Measurements from ENCODE around the gene KIF13A. TPM values are rescaled to one million over a fixed set of nuclear protein-coding genes. Genes with fewer than 3 reads are reported as not detected.
A peak's percentile ranks its signal among the peaks of the same experiment; 100 is the strongest.
"Not testable (repeated sequence)": the region's sequence is repeated elsewhere in the genome, so short reads cannot be mapped to it uniquely, and the experiment has no call there.

KIF13A gene
- total RNA-seq, 1 donor from 2014 or later, result 34.4 TPM

- H3K9me3 Mint-ChIP-seq, result peaks cover 24% of the 10 kb centered on the region
- no peaks in the 10 kb centered on the region for H3K4me1 Mint-ChIP-seq
- H3K27ac Mint-ChIP-seq (ENCODE audit: unreplicated experiment), result no peak overlapping the region
- TF ChIP-seq CTCF (conservative IDR thresholded peaks at IDR 0.05), result no peak
- H3K36me3 Mint-ChIP-seq (ENCODE audit: low read depth), result peaks cover 50% of the 10 kb centered on the region
- H3K4me3 Mint-ChIP-seq, result no peak overlapping the region
- DNase-seq (ENCODE audit: low read depth, low spot score), result no peak
- no peaks in the 10 kb centered on the region for H3K27me3 Mint-ChIP-seq (ENCODE audit: low read depth)
Measured at GRCh38 chr6:17892097-17892686, 95.2 kb downstream of the KIF13A start.

- Mint-ChIP-seq H3K4me3 (no peak overlapping the region), H3K36me3 (ENCODE audit: low read depth) (peaks cover 34% of the 10 kb centered on the region), H3K27me3 (ENCODE audit: low read depth) (no peaks in the 10 kb centered on the region), H3K9me3 (peaks cover 14% of the 10 kb centered on the region), H3K27ac (ENCODE audit: unreplicated experiment) (no peak overlapping the region), H3K4me1 (peaks cover 6% of the 10 kb centered on the region)
- DNase-seq (ENCODE audit: low read depth, low spot score), result no peak
- TF ChIP-seq CTCF (conservative IDR thresholded peaks at IDR 0.05), result no peak
Measured at GRCh38 chr6:17890309-17890708, 97.1 kb downstream of the KIF13A start.

- H3K27me3 Mint-ChIP-seq (ENCODE audit: low read depth); H3K9me3 Mint-ChIP-seq; DNase-seq (ENCODE audit: low read depth, low spot score); H3K4me3 Mint-ChIP-seq: not testable (repeated sequence)
- Mint-ChIP-seq H3K36me3 (ENCODE audit: low read depth) (peaks cover 29% of the 10 kb centered on the region), H3K27ac (ENCODE audit: unreplicated experiment) (peak overlapping the region; percentile 57), H3K4me1 (peaks cover 11% of the 10 kb centered on the region)
Measured at GRCh38 chr6:17889777-17890176, 97.7 kb downstream of the KIF13A start.

GRCh38 chr6:17886891-17887290 lies 100.5 kb downstream of the KIF13A start:
- no peaks in the 10 kb centered on the region for H3K27me3 Mint-ChIP-seq (ENCODE audit: low read depth)
- peaks cover 5% of the 10 kb centered on the region for H3K36me3 Mint-ChIP-seq (ENCODE audit: low read depth)
- no peak for TF ChIP-seq CTCF (conservative IDR thresholded peaks at IDR 0.05)
- H3K4me1 Mint-ChIP-seq, result peaks cover 14% of the 10 kb centered on the region
- no peak overlapping the region for H3K27ac Mint-ChIP-seq (ENCODE audit: unreplicated experiment)
- no peak for DNase-seq (ENCODE audit: low read depth, low spot score)
- H3K4me3 Mint-ChIP-seq, result no peak overlapping the region
- H3K9me3 Mint-ChIP-seq, result peaks cover 2% of the 10 kb centered on the region

- no peaks in the 10 kb centered on the region for H3K9me3 Mint-ChIP-seq
- H3K4me1 Mint-ChIP-seq, result peaks cover 14% of the 10 kb centered on the region
- no peak overlapping the region for H3K4me3 Mint-ChIP-seq
- peaks cover 3% of the 10 kb centered on the region for H3K36me3 Mint-ChIP-seq (ENCODE audit: low read depth)
- H3K27ac Mint-ChIP-seq (ENCODE audit: unreplicated experiment), result no peak overlapping the region
- DNase-seq (ENCODE audit: low read depth, low spot score), result no peak
- no peak for TF ChIP-seq CTCF (conservative IDR thresholded peaks at IDR 0.05)
- H3K27me3 Mint-ChIP-seq (ENCODE audit: low read depth), result no peaks in the 10 kb centered on the region
Measured at GRCh38 chr6:17885889-17886576, 101.4 kb downstream of the KIF13A start.

Data from neural crest cell (in vitro differentiated cells).